ENCODE measurements around the gene SEC61B. TPM values are rescaled to one million over a fixed set of nuclear protein-coding genes. Genes with fewer than 3 reads are reported as not detected.
"Not testable (repeated sequence)": the region's sequence is repeated elsewhere in the genome, so short reads cannot be mapped to it uniquely, and the experiment has no call there.

Gene SEC61B
- total and polyA plus RNA-seq, 7 experiments from 2014 or later, result 50.4 to 292 (median 75.1) TPM

DNA sequence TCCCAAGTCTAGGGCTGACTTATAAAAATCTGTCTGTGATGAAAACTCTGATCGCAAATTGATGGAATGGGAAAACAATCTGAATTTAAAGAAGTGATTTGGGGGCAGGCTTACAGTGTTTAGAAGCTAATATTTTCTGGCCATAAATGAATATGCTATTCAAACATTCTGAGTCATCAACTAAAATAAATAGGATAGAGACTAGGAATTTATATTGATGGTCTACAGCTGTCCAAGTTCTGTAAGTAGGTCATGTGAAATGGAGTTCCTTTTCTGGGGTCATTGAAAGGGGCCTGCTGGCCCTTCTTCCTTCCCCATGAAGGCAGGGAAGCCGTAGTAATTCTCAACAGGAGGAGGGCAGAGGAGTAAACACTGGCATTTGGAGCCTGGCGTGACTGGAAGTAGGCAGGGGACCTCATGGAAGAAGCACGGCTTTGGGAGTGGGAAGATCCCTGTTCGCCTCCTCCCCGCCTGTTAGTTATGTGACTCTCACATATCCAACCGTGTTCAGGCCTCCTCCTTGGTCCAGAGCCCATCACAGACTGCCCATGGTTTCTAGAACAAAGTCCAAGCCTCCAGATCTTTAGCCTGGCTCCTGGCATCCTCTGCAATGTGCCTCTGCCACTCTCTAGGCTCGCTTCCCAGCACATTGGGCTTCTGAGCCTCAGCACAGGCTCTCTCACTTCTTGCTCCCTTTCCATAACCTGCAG, 32.0 kb upstream of the SEC61B start:
- Histone ChIP-seq H3K27ac (ENCODE audit: low read depth, low read length) (no peak overlapping the region), H3K4me1 (ENCODE audit: control insufficient read depth in 2 of 2, insufficient read depth in 2 of 2, low read length in 2 of 2) (no peaks in the 10 kb centered on the region), H3K27me3 (ENCODE audit: control insufficient read depth in 2 of 2, insufficient read depth in 2 of 2, low read length in 2 of 2) (peaks cover 0 to 3% of the 10 kb centered on the region in 2 donors), H3K4me3 (ENCODE audit: low read length) (no peak overlapping the region), H3K9me3 (ENCODE audit: control insufficient read depth in 2 of 3, low read length in 3 of 3) (no peaks in the 10 kb centered on the region), H3K36me3 (ENCODE audit: control insufficient read depth in 2 of 3, insufficient read depth in 3 of 3, low read length in 3 of 3) (no peaks in the 10 kb centered on the region)
- DNase-seq (no peak), ATAC-seq (no peak)
- Mint-ChIP-seq H3K9me3 (peaks cover 0 to 1% (median 0%) of the 10 kb centered on the region in 11 donors), H3K4me1 (peaks cover 0 to 17% (median 7%) of the 10 kb centered on the region in 7 donors), H3K4me3 (no peak overlapping the region), H3K27me3 (peaks cover 0 to 50% (median 7%) of the 10 kb centered on the region in 5 donors), H3K36me3 (no peaks in the 10 kb centered on the region), H3K27ac (peak overlapping the region in 1 of 9 donors; percentile 22)
- ChIA-PET POLR2A (no interaction called here), CTCF (no interaction called here)
- intact Hi-C loops (cut with micrococcal nuclease), result no loop called here

DNA sequence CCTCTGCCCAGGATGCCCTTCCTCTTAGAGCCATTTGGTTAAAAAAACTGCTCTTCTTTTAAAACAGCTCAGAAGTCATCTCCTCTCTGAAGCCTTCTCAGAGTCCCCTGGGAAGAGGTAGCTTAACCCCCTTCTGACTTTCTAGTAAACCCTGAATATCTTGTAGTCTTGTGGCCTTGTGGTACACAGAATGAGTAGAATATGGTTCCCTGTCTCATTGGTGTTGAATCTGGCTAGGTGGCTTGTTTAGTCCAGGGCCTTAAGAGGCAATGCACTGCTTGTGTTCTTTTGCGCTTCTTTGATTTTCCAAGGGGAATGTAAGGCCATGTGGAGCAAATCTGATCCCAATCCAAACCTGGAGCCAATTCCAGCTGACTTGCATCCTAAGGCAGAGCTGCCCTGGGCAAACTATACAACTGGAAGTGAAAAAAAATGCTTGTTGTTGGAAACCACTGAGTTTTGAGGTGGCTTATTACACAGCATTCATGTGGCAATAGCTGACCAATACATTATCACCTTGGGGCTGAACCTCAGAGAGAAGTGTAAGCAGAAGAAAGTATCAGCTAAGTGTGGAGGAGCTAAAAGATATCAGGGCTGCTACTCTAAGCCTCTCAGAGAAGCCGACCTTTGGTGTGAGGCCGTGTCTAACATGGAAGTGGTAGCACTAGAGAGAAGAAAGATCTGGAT, 31.3 kb upstream of the SEC61B start:
- intact Hi-C loops (cut with micrococcal nuclease), result no loop called here
- no peak overlapping the region for H3K4me3 Mint-ChIP-seq
- DNase-seq, result no peak
- Histone ChIP-seq H3K36me3 (ENCODE audit: control insufficient read depth in 2 of 3, insufficient read depth in 3 of 3, low read length in 3 of 3) (no peaks in the 10 kb centered on the region), H3K4me1 (ENCODE audit: control insufficient read depth in 2 of 2, insufficient read depth in 2 of 2, low read length in 2 of 2) (no peaks in the 10 kb centered on the region), H3K4me3 (ENCODE audit: low read length) (no peak overlapping the region), H3K9me3 (ENCODE audit: control insufficient read depth in 2 of 3, low read length in 3 of 3) (no peaks in the 10 kb centered on the region), H3K27me3 (ENCODE audit: control insufficient read depth in 2 of 2, insufficient read depth in 2 of 2, low read length in 2 of 2) (peaks cover 0 to 3% of the 10 kb centered on the region in 2 donors), H3K27ac (ENCODE audit: low read depth, low read length) (no peak overlapping the region)
- CTCF ChIA-PET, result no interaction called here
- peaks cover 0 to 52% (median 7%) of the 10 kb centered on the region in 5 donors for H3K27me3 Mint-ChIP-seq
- H3K27ac Mint-ChIP-seq, result peak overlapping the region in 1 of 9 donors; percentile 22
- H3K4me1 Mint-ChIP-seq, result peaks cover 0 to 18% (median 7%) of the 10 kb centered on the region in 7 donors
- H3K36me3 Mint-ChIP-seq, result no peaks in the 10 kb centered on the region
- POLR2A ChIA-PET, result no interaction called here
- no peak for ATAC-seq
- H3K9me3 Mint-ChIP-seq, result peaks cover 0 to 1% (median 0%) of the 10 kb centered on the region in 11 donors

DNA sequence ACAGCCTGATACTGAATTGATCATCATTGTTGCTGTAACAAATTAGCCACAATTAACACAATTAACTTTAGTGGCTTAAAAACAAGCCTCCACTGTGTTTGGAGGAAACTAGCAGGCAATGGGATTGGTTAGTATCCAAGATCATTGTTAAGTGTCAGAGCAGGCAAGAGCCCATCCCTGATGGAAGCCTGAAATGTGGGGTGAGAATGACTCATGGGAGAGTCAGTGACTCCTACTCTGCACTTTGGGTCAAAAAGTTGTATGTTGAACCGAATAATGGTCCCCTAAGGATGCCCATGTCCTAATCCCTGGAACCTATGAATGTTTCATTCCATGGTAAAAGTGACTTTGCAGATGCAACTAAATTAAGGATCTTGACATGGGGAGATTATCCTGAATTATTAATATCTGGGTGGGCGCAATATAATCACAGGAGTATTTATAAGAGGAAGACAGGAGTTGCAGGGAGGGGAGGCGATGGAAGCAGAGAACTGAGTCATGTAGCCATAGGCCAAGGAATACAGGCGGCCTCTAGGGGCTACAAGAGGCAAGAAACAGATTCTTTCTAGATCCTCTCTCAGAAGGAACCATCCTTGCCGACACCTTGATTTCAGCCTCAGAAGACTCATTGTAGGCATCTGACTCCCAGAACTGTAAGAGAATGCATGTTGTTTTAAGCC, 29.2 kb upstream of the SEC61B start:
- H3K27ac Mint-ChIP-seq, result no peak overlapping the region
- H3K27me3 Mint-ChIP-seq, result peaks cover 0 to 56% (median 7%) of the 10 kb centered on the region in 5 donors
- DNase-seq (no peak), ATAC-seq (no peak)
- Histone ChIP-seq H3K4me3 (ENCODE audit: low read length) (no peak overlapping the region), H3K27ac (ENCODE audit: low read depth, low read length) (no peak overlapping the region), H3K9me3 (ENCODE audit: control insufficient read depth in 2 of 3, low read length in 3 of 3) (no peaks in the 10 kb centered on the region), H3K4me1 (ENCODE audit: control insufficient read depth in 2 of 2, insufficient read depth in 2 of 2, low read length in 2 of 2) (no peaks in the 10 kb centered on the region), H3K27me3 (ENCODE audit: control insufficient read depth in 2 of 2, insufficient read depth in 2 of 2, low read length in 2 of 2) (peaks cover 0 to 3% of the 10 kb centered on the region in 2 donors), H3K36me3 (ENCODE audit: control insufficient read depth in 2 of 3, insufficient read depth in 3 of 3, low read length in 3 of 3) (no peaks in the 10 kb centered on the region)
- ChIA-PET POLR2A (no interaction called here), CTCF (no interaction called here)
- peaks cover 0 to 1% (median 0%) of the 10 kb centered on the region in 11 donors for H3K9me3 Mint-ChIP-seq
- H3K4me1 Mint-ChIP-seq, result peaks cover 0 to 29% (median 0%) of the 10 kb centered on the region in 7 donors
- H3K4me3 Mint-ChIP-seq, result no peak overlapping the region
- no peaks in the 10 kb centered on the region for H3K36me3 Mint-ChIP-seq
- intact Hi-C loops (cut with micrococcal nuclease), result no loop called here

DNA sequence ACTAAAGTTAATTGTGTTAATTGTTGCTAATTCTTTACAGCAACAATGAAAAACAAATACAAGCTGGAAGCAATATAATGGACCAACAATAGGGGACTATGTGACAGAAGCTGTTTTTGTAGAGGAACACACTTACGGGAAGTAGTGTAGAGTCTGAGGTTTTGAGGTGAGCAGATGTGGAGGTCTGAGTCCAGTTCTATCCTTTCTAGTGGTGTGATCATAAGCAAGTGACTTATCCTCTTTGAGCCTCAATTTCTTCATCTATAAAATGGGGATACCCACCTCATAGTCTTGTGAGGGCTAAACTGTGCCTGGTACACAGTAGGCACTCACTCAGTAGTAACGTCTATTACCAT, 28.6 kb upstream of the SEC61B start:
- no peaks in the 10 kb centered on the region for H3K4me1 ChIP-seq (ENCODE audit: control insufficient read depth in 2 of 2, insufficient read depth in 2 of 2, low read length in 2 of 2)
- H3K4me3 Mint-ChIP-seq, result no peak overlapping the region
- no peak for DNase-seq
- H3K27ac ChIP-seq (ENCODE audit: low read depth, low read length), result no peak overlapping the region
- intact Hi-C loops (cut with micrococcal nuclease), result no loop called here
- no peak overlapping the region for H3K4me3 ChIP-seq (ENCODE audit: low read length)
- CTCF ChIA-PET, result no interaction called here
- peaks cover 0 to 33% (median 0%) of the 10 kb centered on the region in 7 donors for H3K4me1 Mint-ChIP-seq
- no peaks in the 10 kb centered on the region for H3K36me3 ChIP-seq (ENCODE audit: control insufficient read depth in 2 of 3, insufficient read depth in 3 of 3, low read length in 3 of 3)
- H3K27me3 Mint-ChIP-seq, result peaks cover 0 to 51% (median 7%) of the 10 kb centered on the region in 5 donors
- H3K9me3 ChIP-seq (ENCODE audit: control insufficient read depth in 2 of 3, low read length in 3 of 3), result no peaks in the 10 kb centered on the region
- H3K36me3 Mint-ChIP-seq, result no peaks in the 10 kb centered on the region
- no peak overlapping the region for H3K27ac Mint-ChIP-seq
- peaks cover 0 to 1% (median 0%) of the 10 kb centered on the region in 11 donors for H3K9me3 Mint-ChIP-seq
- POLR2A ChIA-PET, result no interaction called here
- peaks cover 0 to 3% of the 10 kb centered on the region in 2 donors for H3K27me3 ChIP-seq (ENCODE audit: control insufficient read depth in 2 of 2, insufficient read depth in 2 of 2, low read length in 2 of 2)
- ATAC-seq, result no peak

DNA sequence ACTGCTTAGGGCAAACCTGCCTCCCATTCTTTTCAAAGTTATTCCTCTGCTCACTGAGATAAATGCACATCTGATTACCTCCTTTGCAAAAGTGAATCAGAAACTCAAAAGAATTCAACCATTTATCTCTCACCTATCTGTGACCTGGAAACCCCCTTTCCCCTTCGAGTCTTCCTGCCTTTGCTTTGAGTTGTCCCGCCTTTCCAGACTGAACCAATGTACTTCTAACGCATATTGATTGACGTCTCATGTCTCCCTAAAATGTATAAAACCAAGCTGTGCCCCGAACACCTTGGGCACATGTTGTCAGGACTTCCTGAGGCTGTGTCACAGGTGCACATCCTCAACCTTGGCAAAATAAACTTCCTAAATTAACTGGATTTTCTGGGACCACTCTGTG, 25.6 kb upstream of the SEC61B start:
- H3K9me3 Mint-ChIP-seq; H3K36me3 ChIP-seq (ENCODE audit: control insufficient read depth in 2 of 3, insufficient read depth in 3 of 3, low read length in 3 of 3); H3K27ac Mint-ChIP-seq; DNase-seq; ATAC-seq; intact Hi-C loops (cut with micrococcal nuclease); H3K4me3 ChIP-seq (ENCODE audit: low read length); H3K9me3 ChIP-seq (ENCODE audit: control insufficient read depth in 2 of 3, low read length in 3 of 3); H3K36me3 Mint-ChIP-seq; H3K4me1 ChIP-seq (ENCODE audit: control insufficient read depth in 2 of 2, insufficient read depth in 2 of 2, low read length in 2 of 2); H3K27ac ChIP-seq (ENCODE audit: low read depth, low read length); H3K27me3 ChIP-seq (ENCODE audit: control insufficient read depth in 2 of 2, insufficient read depth in 2 of 2, low read length in 2 of 2): not testable (repeated sequence)
- ChIA-PET CTCF (interaction anchor here (2.1 kb wide), 1 partner anchor 12 kb away, joined by 12 read pairs; no protein-coding TSS in a partner anchor), POLR2A (interaction anchor here (0.9 kb wide), 1 partner anchor 12 kb away, joined by 3 read pairs; no protein-coding TSS in a partner anchor)
- Mint-ChIP-seq H3K4me3 (peak overlapping the region in 1 of 10 donors; percentile 33), H3K27me3 (peaks cover 0 to 44% (median 6%) of the 10 kb centered on the region in 5 donors), H3K4me1 (peaks cover 0 to 33% (median 0%) of the 10 kb centered on the region in 7 donors)

DNA sequence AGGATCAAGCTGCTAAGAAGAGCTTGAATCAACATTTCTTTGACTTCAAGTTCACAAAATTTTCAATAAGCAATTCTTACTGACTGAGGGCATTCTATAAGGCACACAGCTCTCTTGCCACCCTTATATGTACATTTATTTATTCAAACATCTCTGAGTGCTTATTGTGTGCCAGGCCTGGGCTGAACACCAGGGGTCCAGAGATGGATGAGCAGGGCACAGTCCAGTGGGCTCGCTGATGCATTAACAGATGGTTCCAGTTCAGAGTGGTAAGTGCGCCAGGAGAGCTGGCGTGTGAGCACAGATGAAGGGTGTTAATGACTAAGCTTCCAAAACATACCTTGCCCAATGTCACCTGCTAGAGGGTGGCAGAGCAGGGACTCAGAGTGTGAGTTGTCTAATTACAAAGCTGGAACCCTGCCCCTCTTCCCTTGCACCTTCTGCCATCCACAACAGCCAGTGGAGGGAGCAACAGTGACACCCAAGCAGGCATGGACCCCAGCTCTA, 24.9 kb upstream of the SEC61B start:
- Mint-ChIP-seq H3K36me3 (no peaks in the 10 kb centered on the region), H3K4me3 (no peak overlapping the region), H3K27ac (no peak overlapping the region), H3K4me1 (peaks cover 0 to 33% (median 0%) of the 10 kb centered on the region in 7 donors), H3K27me3 (peaks cover 0 to 45% (median 6%) of the 10 kb centered on the region in 5 donors), H3K9me3 (peaks cover 0 to 1% (median 0%) of the 10 kb centered on the region in 11 donors)
- Histone ChIP-seq H3K4me3 (ENCODE audit: low read length) (no peak overlapping the region), H3K27ac (ENCODE audit: low read depth, low read length) (no peak overlapping the region), H3K9me3 (ENCODE audit: control insufficient read depth in 2 of 3, low read length in 3 of 3) (no peaks in the 10 kb centered on the region), H3K36me3 (ENCODE audit: control insufficient read depth in 2 of 3, insufficient read depth in 3 of 3, low read length in 3 of 3) (no peaks in the 10 kb centered on the region), H3K4me1 (ENCODE audit: control insufficient read depth in 2 of 2, insufficient read depth in 2 of 2, low read length in 2 of 2) (no peaks in the 10 kb centered on the region), H3K27me3 (ENCODE audit: control insufficient read depth in 2 of 2, insufficient read depth in 2 of 2, low read length in 2 of 2) (no peaks in the 10 kb centered on the region)
- DNase-seq (no peak), ATAC-seq (no peak)
- POLR2A ChIA-PET, result interaction anchor here (0.9 kb wide), 1 partner anchor 12 kb away, joined by 3 read pairs; no protein-coding TSS in a partner anchor
- CTCF ChIA-PET, result interaction anchor here (0.6 to 2.1 kb wide), 2 partner anchors 12 to 236 kb away, joined by 3 to 12 read pairs; no protein-coding TSS in a partner anchor
- intact Hi-C loops (cut with micrococcal nuclease), result no loop called here
